ENCODE measurements around the gene ARID5B.

Gene ARID5B

DNA sequence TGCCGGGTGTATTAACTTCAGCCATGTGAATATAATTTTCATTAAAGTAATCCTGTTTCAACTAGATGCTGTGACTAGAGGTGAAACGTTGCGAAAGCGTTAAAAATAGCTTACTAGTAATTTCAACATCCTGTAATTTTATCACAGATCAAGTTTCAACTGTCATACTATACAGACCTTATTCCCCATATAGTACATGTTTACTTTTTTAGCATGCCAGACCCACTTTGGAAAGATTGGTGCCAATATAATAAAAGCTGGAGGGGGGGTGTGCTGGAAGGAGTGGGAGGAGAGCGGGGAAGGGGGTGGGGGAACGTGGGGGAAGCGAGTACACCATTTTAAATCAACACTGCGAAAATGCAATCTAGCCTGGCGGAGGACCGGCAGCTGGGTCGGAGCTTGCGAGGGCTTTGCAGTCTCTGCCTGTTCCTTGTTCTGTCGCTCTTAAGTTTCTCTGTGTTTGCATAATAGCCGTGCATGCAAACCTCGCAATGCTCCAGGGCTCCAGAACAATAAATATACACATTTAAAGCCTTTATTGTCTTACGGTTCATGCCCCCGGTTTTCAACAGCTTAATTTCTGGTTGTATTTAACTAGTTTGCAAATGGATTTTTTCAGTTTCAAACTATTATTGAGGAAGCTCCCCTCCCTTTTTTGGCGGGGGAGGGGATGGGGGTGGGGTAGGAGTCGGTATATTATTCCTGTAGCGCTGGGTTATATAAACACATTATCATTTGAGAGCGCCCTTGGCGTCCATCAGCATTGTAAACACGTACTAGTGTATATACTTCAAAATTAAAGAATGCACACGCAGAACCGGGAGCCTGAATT is 1.3 kb upstream of the ARID5B start (continued):
- TF ChIP-seq, protein P1, sequence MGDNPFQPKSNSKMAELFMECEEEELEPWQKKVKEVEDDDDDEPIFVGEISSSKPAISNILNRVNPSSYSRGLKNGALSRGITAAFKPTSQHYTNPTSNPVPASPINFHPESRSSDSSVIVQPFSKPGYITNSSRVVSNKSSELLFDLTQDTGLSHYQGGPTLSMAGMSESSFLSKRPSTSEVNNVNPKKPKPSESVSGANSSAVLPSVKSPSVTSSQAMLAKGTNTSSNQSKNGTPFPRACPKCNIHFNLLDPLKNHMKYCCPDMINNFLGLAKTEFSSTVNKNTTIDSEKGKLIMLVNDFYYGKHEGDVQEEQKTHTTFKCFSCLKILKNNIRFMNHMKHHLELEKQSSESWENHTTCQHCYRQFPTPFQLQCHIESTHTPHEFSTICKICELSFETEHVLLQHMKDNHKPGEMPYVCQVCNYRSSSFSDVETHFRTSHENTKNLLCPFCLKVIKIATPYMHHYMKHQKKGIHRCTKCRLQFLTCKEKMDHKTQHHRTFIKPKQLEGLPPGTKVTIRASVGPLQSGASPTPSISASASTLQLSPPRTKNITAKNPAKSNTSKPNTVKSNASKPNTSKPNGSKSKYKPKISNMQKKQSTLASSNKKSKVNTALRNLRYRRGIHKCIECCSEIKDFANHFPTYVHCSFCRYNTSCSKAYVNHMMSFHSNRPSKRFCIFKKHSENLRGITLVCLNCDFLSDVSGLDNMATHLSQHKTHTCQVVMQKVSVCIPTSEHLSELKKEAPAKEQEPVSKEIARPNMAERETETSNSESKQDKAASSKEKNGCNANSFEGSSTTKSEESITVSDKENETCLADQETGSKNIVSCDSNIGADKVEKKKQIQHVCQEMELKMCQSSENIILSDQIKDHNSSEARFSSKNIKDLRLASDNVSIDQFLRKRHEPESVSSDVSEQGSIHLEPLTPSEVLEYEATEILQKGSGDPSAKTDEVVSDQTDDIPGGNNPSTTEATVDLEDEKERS (tag by site-specific recombination; IDR thresholded peaks at IDR 0.05) = no peak
- peak; percentile 9; the same call in 1 of the 2 replicates for TF ChIP-seq GLIS1 (tag by site-specific recombination; IDR thresholded peaks at IDR 0.05)
- TF ChIP-seq, protein P2, sequence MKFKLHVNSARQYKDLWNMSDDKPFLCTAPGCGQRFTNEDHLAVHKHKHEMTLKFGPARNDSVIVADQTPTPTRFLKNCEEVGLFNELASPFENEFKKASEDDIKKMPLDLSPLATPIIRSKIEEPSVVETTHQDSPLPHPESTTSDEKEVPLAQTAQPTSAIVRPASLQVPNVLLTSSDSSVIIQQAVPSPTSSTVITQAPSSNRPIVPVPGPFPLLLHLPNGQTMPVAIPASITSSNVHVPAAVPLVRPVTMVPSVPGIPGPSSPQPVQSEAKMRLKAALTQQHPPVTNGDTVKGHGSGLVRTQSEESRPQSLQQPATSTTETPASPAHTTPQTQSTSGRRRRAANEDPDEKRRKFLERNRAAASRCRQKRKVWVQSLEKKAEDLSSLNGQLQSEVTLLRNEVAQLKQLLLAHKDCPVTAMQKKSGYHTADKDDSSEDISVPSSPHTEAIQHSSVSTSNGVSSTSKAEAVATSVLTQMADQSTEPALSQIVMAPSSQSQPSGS (tag by site-specific recombination; IDR thresholded peaks at IDR 0.05; ENCODE audit: low read depth) = peak; percentile 32; the same call in 1 of the 2 replicates
- TF ChIP-seq, protein P3, sequence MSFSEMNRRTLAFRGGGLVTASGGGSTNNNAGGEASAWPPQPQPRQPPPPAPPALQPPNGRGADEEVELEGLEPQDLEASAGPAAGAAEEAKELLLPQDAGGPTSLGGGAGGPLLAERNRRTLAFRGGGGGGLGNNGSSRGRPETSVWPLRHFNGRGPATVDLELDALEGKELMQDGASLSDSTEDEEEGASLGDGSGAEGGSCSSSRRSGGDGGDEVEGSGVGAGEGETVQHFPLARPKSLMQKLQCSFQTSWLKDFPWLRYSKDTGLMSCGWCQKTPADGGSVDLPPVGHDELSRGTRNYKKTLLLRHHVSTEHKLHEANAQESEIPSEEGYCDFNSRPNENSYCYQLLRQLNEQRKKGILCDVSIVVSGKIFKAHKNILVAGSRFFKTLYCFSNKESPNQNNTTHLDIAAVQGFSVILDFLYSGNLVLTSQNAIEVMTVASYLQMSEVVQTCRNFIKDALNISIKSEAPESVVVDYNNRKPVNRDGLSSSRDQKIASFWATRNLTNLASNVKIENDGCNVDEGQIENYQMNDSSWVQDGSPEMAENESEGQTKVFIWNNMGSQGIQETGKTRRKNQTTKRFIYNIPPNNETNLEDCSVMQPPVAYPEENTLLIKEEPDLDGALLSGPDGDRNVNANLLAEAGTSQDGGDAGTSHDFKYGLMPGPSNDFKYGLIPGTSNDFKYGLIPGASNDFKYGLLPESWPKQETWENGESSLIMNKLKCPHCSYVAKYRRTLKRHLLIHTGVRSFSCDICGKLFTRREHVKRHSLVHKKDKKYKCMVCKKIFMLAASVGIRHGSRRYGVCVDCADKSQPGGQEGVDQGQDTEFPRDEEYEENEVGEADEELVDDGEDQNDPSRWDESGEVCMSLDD (tag by site-specific recombination; IDR thresholded peaks at IDR 0.05) = no peak
- TF ChIP-seq, protein P4, sequence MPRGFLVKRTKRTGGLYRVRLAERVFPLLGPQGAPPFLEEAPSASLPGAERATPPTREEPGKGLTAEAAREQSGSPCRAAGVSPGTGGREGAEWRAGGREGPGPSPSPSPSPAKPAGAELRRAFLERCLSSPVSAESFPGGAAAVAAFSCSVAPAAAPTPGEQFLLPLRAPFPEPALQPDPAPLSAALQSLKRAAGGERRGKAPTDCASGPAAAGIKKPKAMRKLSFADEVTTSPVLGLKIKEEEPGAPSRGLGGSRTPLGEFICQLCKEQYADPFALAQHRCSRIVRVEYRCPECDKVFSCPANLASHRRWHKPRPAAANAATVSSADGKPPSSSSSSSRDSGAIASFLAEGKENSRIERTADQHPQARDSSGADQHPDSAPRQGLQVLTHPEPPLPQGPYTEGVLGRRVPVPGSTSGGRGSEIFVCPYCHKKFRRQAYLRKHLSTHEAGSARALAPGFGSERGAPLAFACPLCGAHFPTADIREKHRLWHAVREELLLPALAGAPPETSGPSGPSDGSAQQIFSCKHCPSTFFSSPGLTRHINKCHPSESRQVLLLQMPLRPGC (tag by site-specific recombination; IDR thresholded peaks at IDR 0.05) = no peak
- TF ChIP-seq ZNF221 (tag by site-specific recombination; IDR thresholded peaks at IDR 0.05; ENCODE audit: borderline replicate concordance) = no peak
- TF ChIP-seq ZNF473 (tag by site-specific recombination; IDR thresholded peaks at IDR 0.05) = no peak
- TF ChIP-seq ZNF624 (tag by site-specific recombination; IDR thresholded peaks at IDR 0.05) = no peak
- no peak for TF ChIP-seq PRDM1 (tag by site-specific recombination; IDR thresholded peaks at IDR 0.05)
- no peak for TF ChIP-seq ZNF792 (tag by site-specific recombination; IDR thresholded peaks at IDR 0.05)
- TF ChIP-seq ZNF266 (tag by site-specific recombination; IDR thresholded peaks at IDR 0.05; ENCODE audit: low read depth) = no peak
- no peak for TF ChIP-seq ZNF623 (tag by site-specific recombination; IDR thresholded peaks at IDR 0.05)
- TF ChIP-seq ZNF341 (tag by site-specific recombination; IDR thresholded peaks at IDR 0.05; ENCODE audit: low read depth) = peak; percentile 43
- TF ChIP-seq ZSCAN30 (tag by site-specific recombination; IDR thresholded peaks at IDR 0.05) = peak; percentile 56; the same call in 1 of the 2 replicates
- TF ChIP-seq ZNF423 (tag by site-specific recombination; IDR thresholded peaks at IDR 0.05) = no peak
- TF ChIP-seq, protein P5, sequence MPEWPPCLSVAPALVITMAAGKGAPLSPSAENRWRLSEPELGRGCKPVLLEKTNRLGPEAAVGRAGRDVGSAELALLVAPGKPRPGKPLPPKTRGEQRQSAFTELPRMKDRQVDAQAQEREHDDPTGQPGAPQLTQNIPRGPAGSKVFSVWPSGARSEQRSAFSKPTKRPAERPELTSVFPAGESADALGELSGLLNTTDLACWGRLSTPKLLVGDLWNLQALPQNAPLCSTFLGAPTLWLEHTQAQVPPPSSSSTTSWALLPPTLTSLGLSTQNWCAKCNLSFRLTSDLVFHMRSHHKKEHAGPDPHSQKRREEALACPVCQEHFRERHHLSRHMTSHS (tag by site-specific recombination; IDR thresholded peaks at IDR 0.05) = no peak
- TF ChIP-seq ZNF16 (tag by site-specific recombination; IDR thresholded peaks at IDR 0.05; ENCODE audit: low read depth) = no peak
- no peak for TF ChIP-seq ZNF571 (tag by site-specific recombination; IDR thresholded peaks at IDR 0.05)
- peak; percentile 33; the same call in 1 of the 2 replicates for TF ChIP-seq ZNF24 (tag by site-specific recombination; IDR thresholded peaks at IDR 0.05)
- TF ChIP-seq, protein P6, sequence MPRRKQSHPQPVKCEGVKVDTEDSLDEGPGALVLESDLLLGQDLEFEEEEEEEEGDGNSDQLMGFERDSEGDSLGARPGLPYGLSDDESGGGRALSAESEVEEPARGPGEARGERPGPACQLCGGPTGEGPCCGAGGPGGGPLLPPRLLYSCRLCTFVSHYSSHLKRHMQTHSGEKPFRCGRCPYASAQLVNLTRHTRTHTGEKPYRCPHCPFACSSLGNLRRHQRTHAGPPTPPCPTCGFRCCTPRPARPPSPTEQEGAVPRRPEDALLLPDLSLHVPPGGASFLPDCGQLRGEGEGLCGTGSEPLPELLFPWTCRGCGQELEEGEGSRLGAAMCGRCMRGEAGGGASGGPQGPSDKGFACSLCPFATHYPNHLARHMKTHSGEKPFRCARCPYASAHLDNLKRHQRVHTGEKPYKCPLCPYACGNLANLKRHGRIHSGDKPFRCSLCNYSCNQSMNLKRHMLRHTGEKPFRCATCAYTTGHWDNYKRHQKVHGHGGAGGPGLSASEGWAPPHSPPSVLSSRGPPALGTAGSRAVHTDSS (tag by site-specific recombination; IDR thresholded peaks at IDR 0.05) = peak; percentile 7; the same call in 1 of the 2 replicates
- TF ChIP-seq, protein P7, sequence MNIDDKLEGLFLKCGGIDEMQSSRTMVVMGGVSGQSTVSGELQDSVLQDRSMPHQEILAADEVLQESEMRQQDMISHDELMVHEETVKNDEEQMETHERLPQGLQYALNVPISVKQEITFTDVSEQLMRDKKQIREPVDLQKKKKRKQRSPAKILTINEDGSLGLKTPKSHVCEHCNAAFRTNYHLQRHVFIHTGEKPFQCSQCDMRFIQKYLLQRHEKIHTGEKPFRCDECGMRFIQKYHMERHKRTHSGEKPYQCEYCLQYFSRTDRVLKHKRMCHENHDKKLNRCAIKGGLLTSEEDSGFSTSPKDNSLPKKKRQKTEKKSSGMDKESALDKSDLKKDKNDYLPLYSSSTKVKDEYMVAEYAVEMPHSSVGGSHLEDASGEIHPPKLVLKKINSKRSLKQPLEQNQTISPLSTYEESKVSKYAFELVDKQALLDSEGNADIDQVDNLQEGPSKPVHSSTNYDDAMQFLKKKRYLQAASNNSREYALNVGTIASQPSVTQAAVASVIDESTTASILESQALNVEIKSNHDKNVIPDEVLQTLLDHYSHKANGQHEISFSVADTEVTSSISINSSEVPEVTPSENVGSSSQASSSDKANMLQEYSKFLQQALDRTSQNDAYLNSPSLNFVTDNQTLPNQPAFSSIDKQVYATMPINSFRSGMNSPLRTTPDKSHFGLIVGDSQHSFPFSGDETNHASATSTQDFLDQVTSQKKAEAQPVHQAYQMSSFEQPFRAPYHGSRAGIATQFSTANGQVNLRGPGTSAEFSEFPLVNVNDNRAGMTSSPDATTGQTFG (tag by site-specific recombination; IDR thresholded peaks at IDR 0.05; ENCODE audit: borderline replicate concordance) = no peak
- TF ChIP-seq ZNF791 (tag by site-specific recombination; IDR thresholded peaks at IDR 0.05) = no peak
- no peak for TF ChIP-seq ZNF548 (tag by site-specific recombination; IDR thresholded peaks at IDR 0.05)
- 0 out of 2 replicates have a peak, but pooled peaks have one; percentile 33 for TF ChIP-seq GLI2 (tag by site-specific recombination; IDR thresholded peaks at IDR 0.05; ENCODE audit: borderline replicate concordance, low read depth)

Data from HEK293 (cell line).